A673 (cell line): ENCODE measurements around the gene PPP2R5C.

Experiments used
- EZH2 ChIP-seq: fragments of 200-600 bp; sonication (generic); IDR thresholded peaks from 2 replicates; pipeline ENCODE4 v1.6.1; 2017; ENCODE audit warnings: borderline replicate concordance, low read depth, mild to moderate bottlenecking, mixed read lengths, antibody characterized with exemption, low read length; ENCODE audit not compliant: poor library complexity, severe bottlenecking
- TF ChIP-seq, protein P1 (sequence below): fragments of 300-800, 200-600 bp; sonication (generic); conservative IDR thresholded peaks from 2 replicates; pipeline ENCODE4 v1.5.1; 2017; ENCODE audit warnings: low read depth, mild to moderate bottlenecking, antibody characterized with exemption, low read length, moderate library complexity, mixed read lengths

DNA sequence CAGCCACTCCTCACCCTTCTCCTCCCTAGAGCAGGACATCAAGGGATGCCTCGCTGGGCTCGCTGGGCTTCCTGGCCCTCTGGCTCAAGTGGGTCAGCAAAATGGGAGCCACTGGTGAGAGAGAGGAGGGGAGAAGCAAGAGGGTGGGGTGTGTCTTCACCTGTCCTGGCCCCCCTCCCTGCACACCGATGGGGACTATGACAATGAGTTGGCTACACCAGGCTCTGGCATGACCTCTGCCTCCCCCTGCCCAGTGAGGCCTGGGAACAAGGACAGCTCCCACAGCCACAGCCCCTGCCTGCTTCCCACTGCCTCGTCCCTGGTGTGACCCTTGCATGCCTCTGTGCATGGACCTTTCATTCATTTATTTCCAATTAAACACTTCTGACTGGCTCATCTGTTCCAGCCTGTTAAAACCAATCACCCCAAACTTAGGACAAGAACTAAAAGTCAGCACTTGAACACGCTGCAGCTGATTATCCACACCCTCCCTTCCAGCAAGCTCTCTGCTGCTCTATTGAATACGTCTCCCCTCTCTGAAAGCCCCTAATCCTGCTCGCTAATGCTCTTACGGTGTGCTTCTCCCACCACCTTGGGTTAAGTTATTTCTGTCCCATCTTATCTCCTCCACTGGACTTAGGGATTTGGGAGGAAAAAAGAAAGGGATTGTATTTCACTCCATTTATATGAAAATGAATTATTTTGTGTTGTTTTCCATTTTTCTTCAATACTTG is 5.8 kb upstream of the PPP2R5C start:
- TF ChIP-seq, protein P1, sequence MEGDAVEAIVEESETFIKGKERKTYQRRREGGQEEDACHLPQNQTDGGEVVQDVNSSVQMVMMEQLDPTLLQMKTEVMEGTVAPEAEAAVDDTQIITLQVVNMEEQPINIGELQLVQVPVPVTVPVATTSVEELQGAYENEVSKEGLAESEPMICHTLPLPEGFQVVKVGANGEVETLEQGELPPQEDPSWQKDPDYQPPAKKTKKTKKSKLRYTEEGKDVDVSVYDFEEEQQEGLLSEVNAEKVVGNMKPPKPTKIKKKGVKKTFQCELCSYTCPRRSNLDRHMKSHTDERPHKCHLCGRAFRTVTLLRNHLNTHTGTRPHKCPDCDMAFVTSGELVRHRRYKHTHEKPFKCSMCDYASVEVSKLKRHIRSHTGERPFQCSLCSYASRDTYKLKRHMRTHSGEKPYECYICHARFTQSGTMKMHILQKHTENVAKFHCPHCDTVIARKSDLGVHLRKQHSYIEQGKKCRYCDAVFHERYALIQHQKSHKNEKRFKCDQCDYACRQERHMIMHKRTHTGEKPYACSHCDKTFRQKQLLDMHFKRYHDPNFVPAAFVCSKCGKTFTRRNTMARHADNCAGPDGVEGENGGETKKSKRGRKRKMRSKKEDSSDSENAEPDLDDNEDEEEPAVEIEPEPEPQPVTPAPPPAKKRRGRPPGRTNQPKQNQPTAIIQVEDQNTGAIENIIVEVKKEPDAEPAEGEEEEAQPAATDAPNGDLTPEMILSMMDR, result no peak
- no peak for TF ChIP-seq EZH2
